K562 (cell line): ENCODE data around the gene GATA2. TPM values are rescaled to one million over a fixed set of nuclear protein-coding genes. Genes with fewer than 3 reads are reported as not detected.

Source experiments
- ETS2 ChIP-seq: IDR thresholded peaks from 2 replicates; pipeline ENCODE4 v1.6.1; 2016; ENCODE audit warnings: borderline replicate concordance, missing genetic modification characterization, mild to moderate bottlenecking, moderate library complexity, missing compliant biosample characterization; ENCODE audit not compliant: poor library complexity, severe bottlenecking
- L3MBTL2 ChIP-seq: fragments of 450-650 bp; IDR thresholded peaks from 2 replicates; pipeline ENCODE4 v1.6.1; 2016; ENCODE audit warnings: mild to moderate bottlenecking, moderate library complexity
- POLR2G ChIP-seq: fragments of 200-400 bp; formaldehyde crosslinking; IDR thresholded peaks from 2 replicates; pipeline ENCODE4 v1.6.1; 2017; ENCODE audit warnings: low read depth, mild to moderate bottlenecking, antibody characterized with exemption, low read length, moderate library complexity
- RBBP5 ChIP-seq: fragments of 200-600 bp; sonication (generic); IDR thresholded peaks from 2 replicates; pipeline ENCODE4 v1.6.1; 2012; ENCODE audit warnings: borderline replicate concordance, mild to moderate bottlenecking, low read length, control low read depth, inconsistent platforms; ENCODE audit not compliant: insufficient read depth, poor library complexity, severe bottlenecking
- RBFOX2 ChIP-seq: fragments of 200-400 bp; formaldehyde crosslinking; IDR thresholded peaks from 2 replicates; pipeline ENCODE4 v1.6.1; 2017; ENCODE audit warnings: low read depth, mild to moderate bottlenecking, low read length, moderate library complexity
- SIN3A ChIP-seq, 2 experiments: fragments of 150-350 bp in 1 of 2; IDR thresholded peaks; 2 replicates each; pipeline ENCODE4 v1.6.1; 2011 to 2016; ENCODE audit warnings: borderline replicate concordance in 2 of 2, low read depth in 2 of 2, low read length in 2 of 2, mild to moderate bottlenecking in 2 of 2, moderate library complexity in 2 of 2; ENCODE audit not compliant: control insufficient read depth in 1 of 2
- SRSF3 ChIP-seq: fragments of 200-400 bp; formaldehyde crosslinking; IDR thresholded peaks from 2 replicates; pipeline ENCODE4 v1.6.1; 2016; ENCODE audit warnings: mild to moderate bottlenecking, low read length, moderate library complexity; ENCODE audit not compliant: insufficient read depth
- SUPT5H ChIP-seq: fragments of 450-650 bp; IDR thresholded peaks from 2 replicates; pipeline ENCODE4 v1.6.1; 2016
- TAF7 ChIP-seq: fragments of 450-650 bp; IDR thresholded peaks from 2 replicates; pipeline ENCODE4 v1.6.1; 2016; ENCODE audit warnings: missing genetic modification characterization, missing compliant biosample characterization
- TGIF2 ChIP-seq: sonication (generic); formaldehyde crosslinking; IDR thresholded peaks from 2 replicates; pipeline ENCODE4 v1.8.1; 2022; ENCODE audit warnings: mild to moderate bottlenecking, missing genetic modification reagents, moderate library complexity
- YBX1 ChIP-seq: fragments of 450-650 bp; IDR thresholded peaks from 2 replicates; pipeline ENCODE4 v1.7.1; 2016; ENCODE audit warnings: mild to moderate bottlenecking
- ZC3H8 ChIP-seq: fragments of 450-650 bp; IDR thresholded peaks from 2 replicates; pipeline ENCODE4 v1.6.1; 2017
- ZNF184 ChIP-seq: sonication (generic); formaldehyde crosslinking; IDR thresholded peaks from 2 replicates; pipeline ENCODE4 v1.5.0; 2020; ENCODE audit warnings: missing genetic modification reagents
- ZNF445 ChIP-seq: fragments of 250-450 bp; sonication (Bioruptor Pico); IDR thresholded peaks from 2 replicates; pipeline ENCODE4 v1.4.0; 2020; ENCODE audit warnings: low read depth, mild to moderate bottlenecking, moderate library complexity
- polyA plus RNA-seq, 8 experiments: library from polyadenylated mRNA; depleted of rRNA in 4 of 8; stranded (reverse) in 5 of 8; unstranded in 3 of 8; fragments of >200 nt; fragmentation: Nextera tagmentation in 2 of 8; fragmentation: Illumina TruSeq in 1 of 8; extraction: Ambion mirVana in 2 of 8; extraction: Trizol in 1 of 8; gene quantifications; 2 replicates each; pipeline versions ENCODE4 v1.2.1 to v1.2.3, GENCODE V29; 2011 to 2014; ENCODE audit warnings: inconsistent platforms in 1 of 8, missing spikeins in 1 of 8
- total RNA-seq, 7 experiments: library from RNA; depleted of rRNA in 6 of 7; stranded (reverse); fragments of >200 nt in 6 of 7; fragmentation: Illumina TruSeq in 2 of 7; extraction: Trizol in 2 of 7; gene quantifications; 2 replicates each; pipeline versions ENCODE4 v1.2.1 to v1.2.3, GENCODE V29; 2011 to 2021; ENCODE audit warnings: low replicate concordance in 1 of 7
- TF ChIP-seq, protein P1 (sequence below): fragments of 150-350 bp; IDR thresholded peaks from 2 replicates; pipeline ENCODE4 v1.6.1; 2014; ENCODE audit warnings: low read depth, mild to moderate bottlenecking, low read length, borderline replicate concordance
- TF ChIP-seq, protein P2 (sequence below), 2 experiments: fragments of 450-650 bp; IDR thresholded peaks; 2 replicates each; pipeline ENCODE4 v1.6.1; 2016
- TF ChIP-seq, protein P3 (sequence below): fragments of 450-650 bp; IDR thresholded peaks from one replicate; pipeline ENCODE4 v1.6.1; 2018; ENCODE audit warnings: mild to moderate bottlenecking, moderate library complexity; ENCODE audit not compliant: partially characterized antibody
- TF ChIP-seq, protein P4 (sequence below), 3 experiments: fragments of 200-800 bp in 1 of 3; sonication (Bioruptor generic) in 1 of 3; sonication (generic) in 1 of 3; formaldehyde crosslinking in 1 of 3; IDR thresholded peaks; 2 replicates each; pipeline versions ENCODE4 v1.6.1 to v1.8.0; 2016 to 2022; ENCODE audit warnings: mild to moderate bottlenecking in 2 of 3, missing compliant biosample characterization in 2 of 3, missing genetic modification characterization in 2 of 3, missing genetic modification reagents in 1 of 3

The GATA2 gene
- total and polyA plus RNA-seq, 9 of the 15 experiments (the other 6 are each of a cell fraction or from before 2014, with no cell fraction given) = 8.5 to 218 (median 50.8) TPM

DNA sequence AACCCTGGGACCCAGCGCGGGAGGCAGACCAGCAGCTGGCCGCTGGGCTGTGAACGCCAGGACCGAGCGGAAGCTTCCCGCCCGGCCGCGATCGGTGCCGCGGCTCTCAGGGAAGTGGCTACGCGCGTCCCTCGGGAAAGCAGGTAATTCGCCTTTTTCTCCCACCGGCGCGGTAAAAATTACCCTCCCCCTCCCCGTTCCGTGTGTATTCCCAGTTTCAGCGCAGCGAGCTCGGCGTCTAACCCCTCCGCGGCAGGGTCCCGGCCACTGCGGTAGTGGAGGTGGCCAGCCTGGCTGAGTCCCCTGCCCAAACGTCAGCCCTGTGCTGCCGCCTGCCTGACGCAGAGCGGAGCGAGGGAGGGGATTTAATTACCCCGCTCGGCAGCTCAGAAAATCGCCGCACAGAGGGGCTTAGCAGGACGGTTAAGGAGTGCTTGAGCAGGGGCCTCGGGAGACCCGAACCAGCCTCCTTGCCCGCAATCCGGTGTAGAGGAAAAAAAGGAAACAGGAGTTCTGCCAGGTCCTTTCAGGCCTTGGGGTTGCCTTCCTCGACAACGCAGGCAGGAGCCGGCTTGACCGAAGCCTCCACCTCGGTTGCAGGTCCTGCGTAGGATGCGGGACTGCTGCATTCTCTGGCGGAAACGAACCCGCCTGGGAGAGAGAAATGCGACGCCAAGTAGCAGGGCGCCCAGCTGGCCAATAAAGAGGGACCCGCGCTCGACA lies 2.9 kb downstream of the GATA2 start (continued):
- TF ChIP-seq, protein P1, sequence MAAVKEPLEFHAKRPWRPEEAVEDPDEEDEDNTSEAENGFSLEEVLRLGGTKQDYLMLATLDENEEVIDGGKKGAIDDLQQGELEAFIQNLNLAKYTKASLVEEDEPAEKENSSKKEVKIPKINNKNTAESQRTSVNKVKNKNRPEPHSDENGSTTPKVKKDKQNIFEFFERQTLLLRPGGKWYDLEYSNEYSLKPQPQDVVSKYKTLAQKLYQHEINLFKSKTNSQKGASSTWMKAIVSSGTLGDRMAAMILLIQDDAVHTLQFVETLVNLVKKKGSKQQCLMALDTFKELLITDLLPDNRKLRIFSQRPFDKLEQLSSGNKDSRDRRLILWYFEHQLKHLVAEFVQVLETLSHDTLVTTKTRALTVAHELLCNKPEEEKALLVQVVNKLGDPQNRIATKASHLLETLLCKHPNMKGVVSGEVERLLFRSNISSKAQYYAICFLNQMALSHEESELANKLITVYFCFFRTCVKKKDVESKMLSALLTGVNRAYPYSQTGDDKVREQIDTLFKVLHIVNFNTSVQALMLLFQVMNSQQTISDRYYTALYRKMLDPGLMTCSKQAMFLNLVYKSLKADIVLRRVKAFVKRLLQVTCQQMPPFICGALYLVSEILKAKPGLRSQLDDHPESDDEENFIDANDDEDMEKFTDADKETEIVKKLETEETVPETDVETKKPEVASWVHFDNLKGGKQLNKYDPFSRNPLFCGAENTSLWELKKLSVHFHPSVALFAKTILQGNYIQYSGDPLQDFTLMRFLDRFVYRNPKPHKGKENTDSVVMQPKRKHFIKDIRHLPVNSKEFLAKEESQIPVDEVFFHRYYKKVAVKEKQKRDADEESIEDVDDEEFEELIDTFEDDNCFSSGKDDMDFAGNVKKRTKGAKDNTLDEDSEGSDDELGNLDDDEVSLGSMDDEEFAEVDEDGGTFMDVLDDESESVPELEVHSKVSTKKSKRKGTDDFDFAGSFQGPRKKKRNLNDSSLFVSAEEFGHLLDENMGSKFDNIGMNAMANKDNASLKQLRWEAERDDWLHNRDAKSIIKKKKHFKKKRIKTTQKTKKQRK = no peak
- TF ChIP-seq, protein P2, sequence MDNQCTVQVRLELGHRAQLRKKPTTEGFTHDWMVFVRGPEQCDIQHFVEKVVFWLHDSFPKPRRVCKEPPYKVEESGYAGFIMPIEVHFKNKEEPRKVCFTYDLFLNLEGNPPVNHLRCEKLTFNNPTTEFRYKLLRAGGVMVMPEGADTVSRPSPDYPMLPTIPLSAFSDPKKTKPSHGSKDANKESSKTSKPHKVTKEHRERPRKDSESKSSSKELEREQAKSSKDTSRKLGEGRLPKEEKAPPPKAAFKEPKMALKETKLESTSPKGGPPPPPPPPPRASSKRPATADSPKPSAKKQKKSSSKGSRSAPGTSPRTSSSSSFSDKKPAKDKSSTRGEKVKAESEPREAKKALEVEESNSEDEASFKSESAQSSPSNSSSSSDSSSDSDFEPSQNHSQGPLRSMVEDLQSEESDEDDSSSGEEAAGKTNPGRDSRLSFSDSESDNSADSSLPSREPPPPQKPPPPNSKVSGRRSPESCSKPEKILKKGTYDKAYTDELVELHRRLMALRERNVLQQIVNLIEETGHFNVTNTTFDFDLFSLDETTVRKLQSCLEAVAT (IDR thresholded peaks at IDR 0.05) = peak in 1 of 2 experiments; percentile 1; a peak in 1 of 4 replicates
- TF ChIP-seq, protein P3, sequence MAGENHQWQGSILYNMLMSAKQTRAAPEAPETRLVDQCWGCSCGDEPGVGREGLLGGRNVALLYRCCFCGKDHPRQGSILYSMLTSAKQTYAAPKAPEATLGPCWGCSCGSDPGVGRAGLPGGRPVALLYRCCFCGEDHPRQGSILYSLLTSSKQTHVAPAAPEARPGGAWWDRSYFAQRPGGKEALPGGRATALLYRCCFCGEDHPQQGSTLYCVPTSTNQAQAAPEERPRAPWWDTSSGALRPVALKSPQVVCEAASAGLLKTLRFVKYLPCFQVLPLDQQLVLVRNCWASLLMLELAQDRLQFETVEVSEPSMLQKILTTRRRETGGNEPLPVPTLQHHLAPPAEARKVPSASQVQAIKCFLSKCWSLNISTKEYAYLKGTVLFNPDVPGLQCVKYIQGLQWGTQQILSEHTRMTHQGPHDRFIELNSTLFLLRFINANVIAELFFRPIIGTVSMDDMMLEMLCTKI = no peak
- no peak for TF ChIP-seq TAF7 (tag)
- no peak for TF ChIP-seq ZC3H8
- TF ChIP-seq YBX1 = no peak
- TF ChIP-seq POLR2G = peak; percentile 52
- no peak for TF ChIP-seq ZNF184 (CRISPR knock-in tag)
- TF ChIP-seq SUPT5H = no peak
- TF ChIP-seq L3MBTL2 = no peak
- TF ChIP-seq RBBP5 = peak; percentile 88
- TF ChIP-seq RBFOX2 = peak; percentile 69
- no peak for TF ChIP-seq ETS2
- TF ChIP-seq, protein P4, sequence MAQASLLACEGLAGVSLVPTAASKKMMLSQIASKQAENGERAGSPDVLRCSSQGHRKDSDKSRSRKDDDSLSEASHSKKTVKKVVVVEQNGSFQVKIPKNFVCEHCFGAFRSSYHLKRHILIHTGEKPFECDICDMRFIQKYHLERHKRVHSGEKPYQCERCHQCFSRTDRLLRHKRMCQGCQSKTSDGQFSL (CRISPR knock-in tag; IDR thresholded peaks at IDR 0.05) = 0 out of 2 replicates have a peak, but pooled peaks have one; percentile 25
- TF ChIP-seq, protein P4 (tag; IDR thresholded peaks at IDR 0.05) = no peak
- peak; percentile 20 to 33; a peak in 2 of 4 replicates for TF ChIP-seq SIN3A (IDR thresholded peaks at IDR 0.05; ENCODE audit: borderline replicate concordance in 2 of 2, control insufficient read depth in 1 of 2, low read depth in 2 of 2, low read length in 2 of 2)
- TF ChIP-seq ZNF445 (CRISPR knock-in tag) = no peak
- TF ChIP-seq TGIF2 (CRISPR knock-in tag) = 0 out of 2 replicates have a peak, but pooled peaks have one; percentile 18
- TF ChIP-seq SRSF3 = peak; percentile 53; the same call in 1 of the 2 replicates
